Hematopoietic multipotent progenitor cell treated with erythropoietin and hydrocortisone succinate and interleukin-3 and kit ligand, for 17 days (in vitro differentiated cells): ENCODE data around the gene SPEG.
A peak's percentile ranks its signal among the peaks of the same experiment; 100 is the strongest.

Experiments
- DNase-seq: peaks from one replicate; pipeline ENCODE4 v3.0.0-alpha.2; 2015; ENCODE audit warnings: low spot score

SPEG gene

GRCh38 chr2:219444566-219445091 is 10.0 kb downstream of the SPEG start:
- DNase-seq = no peak

GRCh38 chr2:219445220-219445640 is 10.6 kb downstream of the SPEG start:
- DNase-seq = no peak

- no peak for DNase-seq
These were observed 11.5 kb downstream of the SPEG start for GRCh38 chr2:219446101-219446504.

GRCh38 chr2:219446689-219447088 is 12.0 kb downstream of the SPEG start:
- no peak for DNase-seq

- no peak for DNase-seq
These were observed 12.8 kb downstream of the SPEG start for GRCh38 chr2:219447242-219448098.

- DNase-seq = no peak
These were observed 13.6 kb downstream of the SPEG start for GRCh38 chr2:219448099-219448775.

- DNase-seq = no peak
These were observed 14.2 kb downstream of the SPEG start for GRCh38 chr2:219448776-219449341.

GRCh38 chr2:219449609-219450008 is 15.0 kb downstream of the SPEG start:
- no peak for DNase-seq

GRCh38 chr2:219451661-219452360 is 17.2 kb downstream of the SPEG start:
- DNase-seq = no peak

GRCh38 chr2:219452361-219453317 is 18.0 kb downstream of the SPEG start:
- DNase-seq = no peak

- DNase-seq = no peak
These were observed 19.3 kb downstream of the SPEG start for GRCh38 chr2:219453671-219454590.

GRCh38 chr2:219455581-219455980 is 20.9 kb downstream of the SPEG start:
- DNase-seq = no peak

- no peak for DNase-seq
These were observed 23.2 kb downstream of the SPEG start for GRCh38 chr2:219457784-219458369.

GRCh38 chr2:219458996-219459395 is 24.4 kb downstream of the SPEG start:
- no peak for DNase-seq

- peak; percentile 47 for DNase-seq
These were observed 25.0 kb downstream of the SPEG start for GRCh38 chr2:219459460-219460311.

- no peak for DNase-seq
These were observed 25.8 kb downstream of the SPEG start for GRCh38 chr2:219460424-219460926.

GRCh38 chr2:219461047-219461514 is 26.4 kb downstream of the SPEG start:
- DNase-seq = no peak

- DNase-seq = no peak
These were observed 27.0 kb downstream of the SPEG start for GRCh38 chr2:219461669-219462068.
